ENCODE results near the gene MAP1LC3B2. TPM values are rescaled to one million over a fixed set of nuclear protein-coding genes. Genes with fewer than 3 reads are reported as not detected.

Gene MAP1LC3B2
- polyA plus RNA-seq, 1 of the 3 experiments (the other 2 are of a cell fraction), result 0.76 TPM

GRCh38 chr12:116525418-116526001 is 33.7 kb upstream of the MAP1LC3B2 start:
- Histone ChIP-seq H3K4me1 (ENCODE audit: control insufficient read depth in 1 of 2, insufficient read depth in 2 of 2, low read depth in 1 of 2, low read length in 1 of 2) (peaks cover 10 to 34% of the 10 kb centered on the region in 2 experiments), H2AFZ (ENCODE audit: low read depth) (peak overlapping the region; percentile 79), H3K4me2 (peak overlapping the region; percentile 75), H3K27me3 (ENCODE audit: insufficient read depth) (no peaks in the 10 kb centered on the region), H3K36me3 (replicated peaks in 1 of 2; ENCODE audit: control insufficient read depth in 1 of 2, insufficient read depth in 2 of 2, low read length in 1 of 2) (no peaks in the 10 kb centered on the region), H4K20me1 (ENCODE audit: insufficient read depth) (no peaks in the 10 kb centered on the region), H3K27ac (ENCODE audit: low read depth in 2 of 2, low read length in 1 of 2) (peak overlapping the region; percentile 48 to 97; a peak in 3 of 4 replicates), H3K9me2 (no peaks in the 10 kb centered on the region), H3F3A (replicated peaks; ENCODE audit: insufficient read depth) (peaks cover 31% of the 10 kb centered on the region), H3K79me2 (ENCODE audit: insufficient read depth) (no peaks in the 10 kb centered on the region), H3K4me3 (ENCODE audit: low read depth in 2 of 2, low read length in 1 of 2) (peak overlapping the region in 1 of 2 experiments; percentile 38; a peak in 2 of 4 replicates), H3K9me3 (no peaks in the 10 kb centered on the region), H3K9ac (peak overlapping the region; percentile 73)
- POLR2A ChIA-PET, result no interaction called here
- no peak for DNase-seq
- CTCF ChIA-PET, result no interaction called here
- TF ChIP-seq EP300 (IDR thresholded peaks at IDR 0.05; ENCODE audit: borderline replicate concordance in 1 of 2, low read depth in 1 of 2, low read length in 1 of 2), result 0 out of 4 replicates have a peak, but pooled peaks of 1 of the 2 experiments have one; percentile 60
- TF ChIP-seq JUND (IDR thresholded peaks at IDR 0.05), result peak; percentile 72
- TF ChIP-seq MEF2A (IDR thresholded peaks at IDR 0.05; ENCODE audit: borderline replicate concordance, low read depth), result no peak
- 0 out of 2 replicates have a peak, but pooled peaks have one; percentile 49 for TF ChIP-seq PBX3 (IDR thresholded peaks at IDR 0.05)
- no peak for TF ChIP-seq SIN3A (IDR thresholded peaks at IDR 0.05; ENCODE audit: borderline replicate concordance, low read depth, low read length)
- TF ChIP-seq FOSL2 (IDR thresholded peaks at IDR 0.05; ENCODE audit: borderline replicate concordance, low read depth), result peak; percentile 86; the same call in 1 of the 2 replicates
- TF ChIP-seq TCF12 (IDR thresholded peaks at IDR 0.05), result peak; percentile 52
- no peak for TF ChIP-seq USF1 (IDR thresholded peaks at IDR 0.05; ENCODE audit: borderline replicate concordance, low read depth)
- peak; percentile 41; the same call in 1 of the 2 replicates for TF ChIP-seq MAX (IDR thresholded peaks at IDR 0.05; ENCODE audit: low read depth)
- TF ChIP-seq SMC3 (IDR thresholded peaks at IDR 0.05; ENCODE audit: low read depth, low read length), result no peak
- peak; percentile 62; the same call in 1 of the 2 replicates for TF ChIP-seq TEAD4 (IDR thresholded peaks at IDR 0.05; ENCODE audit: borderline replicate concordance, insufficient read depth)
- TF ChIP-seq FOXJ3 (CRISPR knock-in tag; IDR thresholded peaks at IDR 0.05), result no peak
- peak; percentile 94 for TF ChIP-seq NFIC (IDR thresholded peaks at IDR 0.05; ENCODE audit: borderline replicate concordance)
- TF ChIP-seq POLR2AphosphoS5 (IDR thresholded peaks at IDR 0.05; ENCODE audit: low read depth, low read length), result peak; percentile 65; the same call in 1 of the 2 replicates
- TF ChIP-seq TAF1 (IDR thresholded peaks at IDR 0.05; ENCODE audit: borderline replicate concordance, low read depth, low read length), result peak; percentile 32; the same call in 1 of the 2 replicates
- TF ChIP-seq EZH2phosphoT487 (IDR thresholded peaks at IDR 0.05; ENCODE audit: borderline replicate concordance, low read depth), result no peak
- TF ChIP-seq ZBTB33 (IDR thresholded peaks at IDR 0.05; ENCODE audit: borderline replicate concordance, low read depth), result no peak
- no peak for TF ChIP-seq IRF3 (IDR thresholded peaks at IDR 0.05; ENCODE audit: low read depth, low read length)
- 14% methylated on average over 15 of the region's 15 CpGs for WGBS (ENCODE audit: low lambda C conversion rate)

Measured in SK-N-SH (cell line).